Activated naive CD8-positive, alpha-beta T cell treated with anti-CD3 and anti-CD28 coated beads for 36 hours (primary cell): ENCODE data around the gene DICER1. TPM values are rescaled to one million over a fixed set of nuclear protein-coding genes. Genes with fewer than 3 reads are reported as not detected.
"Not testable (repeated sequence)": the region's sequence is repeated elsewhere in the genome, so short reads cannot be mapped to it uniquely, and the experiment has no call there.

Experiments used
- DNase-seq: peaks from one replicate; pipeline ENCODE4 v3.0.0; 2021
- H3K27ac Mint-ChIP-seq: one replicate; pipeline ENCODE4 v1.8.0; 2022; ENCODE audit warnings: mild to moderate bottlenecking, moderate library complexity, mixed read lengths
- H3K27me3 Mint-ChIP-seq: one replicate; pipeline ENCODE4 v1.8.0; 2022; ENCODE audit warnings: mild to moderate bottlenecking, mixed read lengths
- H3K36me3 Mint-ChIP-seq: one replicate; pipeline ENCODE4 v1.8.0; 2021; ENCODE audit warnings: mild to moderate bottlenecking, mixed read lengths
- H3K4me1 Mint-ChIP-seq: one replicate; pipeline ENCODE4 v1.8.0; 2021; ENCODE audit warnings: mixed read lengths
- H3K4me3 Mint-ChIP-seq: one replicate; pipeline ENCODE4 v1.8.0; 2022; ENCODE audit warnings: mild to moderate bottlenecking, moderate library complexity, mixed read lengths
- H3K9me3 Mint-ChIP-seq: one replicate; pipeline ENCODE4 v1.8.0; 2022; ENCODE audit warnings: mixed read lengths
- total RNA-seq, 2 experiments: library from RNA; stranded (reverse); gene quantifications; one replicate each; pipeline ENCODE4 v1.2.3, GENCODE V29; 2021

Gene DICER1
- total RNA-seq, 2 experiments from 2014 or later, result 53.1 to 60.3 TPM

- no peaks in the 10 kb centered on the region for H3K36me3 Mint-ChIP-seq
- H3K4me3 Mint-ChIP-seq, result no peak overlapping the region
- H3K9me3 Mint-ChIP-seq, result no peaks in the 10 kb centered on the region
- peaks cover 12% of the 10 kb centered on the region for H3K27me3 Mint-ChIP-seq
- no peak for DNase-seq
- no peak overlapping the region for H3K27ac Mint-ChIP-seq
- no peaks in the 10 kb centered on the region for H3K4me1 Mint-ChIP-seq
Measured at GRCh38 chr14:95190346-95190840, 33.1 kb upstream of the DICER1 start.

GRCh38 chr14:95189367-95190132 lies 32.2 kb upstream of the DICER1 start:
- H3K36me3 Mint-ChIP-seq, result no peaks in the 10 kb centered on the region
- no peak overlapping the region for H3K4me3 Mint-ChIP-seq
- H3K9me3 Mint-ChIP-seq, result no peaks in the 10 kb centered on the region
- H3K27ac Mint-ChIP-seq, result no peak overlapping the region
- DNase-seq, result no peak
- no peaks in the 10 kb centered on the region for H3K4me1 Mint-ChIP-seq
- peaks cover 19% of the 10 kb centered on the region for H3K27me3 Mint-ChIP-seq

GRCh38 chr14:95188380-95188779 lies 31.1 kb upstream of the DICER1 start:
- H3K4me1 Mint-ChIP-seq, result no peaks in the 10 kb centered on the region
- no peaks in the 10 kb centered on the region for H3K9me3 Mint-ChIP-seq
- no peak for DNase-seq
- no peak overlapping the region for H3K4me3 Mint-ChIP-seq
- H3K27ac Mint-ChIP-seq, result no peak overlapping the region
- no peaks in the 10 kb centered on the region for H3K36me3 Mint-ChIP-seq
- H3K27me3 Mint-ChIP-seq, result peaks cover 25% of the 10 kb centered on the region

- no peaks in the 10 kb centered on the region for H3K4me1 Mint-ChIP-seq
- no peak overlapping the region for H3K27ac Mint-ChIP-seq
- peaks cover 5% of the 10 kb centered on the region for H3K36me3 Mint-ChIP-seq
- DNase-seq, result no peak
- H3K9me3 Mint-ChIP-seq, result no peaks in the 10 kb centered on the region
- H3K4me3 Mint-ChIP-seq, result no peak overlapping the region
- peaks cover 25% of the 10 kb centered on the region for H3K27me3 Mint-ChIP-seq
Measured at GRCh38 chr14:95185767-95186392, 28.6 kb upstream of the DICER1 start.

- no peaks in the 10 kb centered on the region for H3K4me1 Mint-ChIP-seq
- DNase-seq, result no peak
- H3K27ac Mint-ChIP-seq, result no peak overlapping the region
- H3K4me3 Mint-ChIP-seq, result no peak overlapping the region
- H3K9me3 Mint-ChIP-seq, result no peaks in the 10 kb centered on the region
- peaks cover 25% of the 10 kb centered on the region for H3K27me3 Mint-ChIP-seq
- H3K36me3 Mint-ChIP-seq, result peaks cover 5% of the 10 kb centered on the region
Measured at GRCh38 chr14:95185033-95185766, 27.9 kb upstream of the DICER1 start.

DNA sequence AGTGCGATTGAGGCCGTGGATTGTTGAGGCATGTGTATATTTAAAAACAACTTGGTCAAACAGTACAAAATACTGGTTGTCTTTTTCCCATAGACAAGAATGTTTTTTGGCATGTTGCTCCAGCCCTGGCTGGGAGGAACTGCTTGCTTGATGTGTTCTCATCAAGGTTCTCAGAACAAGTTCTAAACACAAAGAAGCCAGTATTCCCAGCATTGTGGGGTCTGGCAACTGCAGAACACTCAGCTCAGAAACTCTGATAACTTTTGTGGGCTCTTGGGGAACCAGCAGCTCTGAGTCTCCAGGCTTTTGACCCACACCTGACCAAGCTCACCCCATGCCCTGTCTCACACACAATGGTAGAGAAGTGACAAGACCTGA lies 27.1 kb upstream of the DICER1 start:
- Mint-ChIP-seq H3K27ac (no peak overlapping the region), H3K27me3 (peaks cover 25% of the 10 kb centered on the region), H3K4me3 (no peak overlapping the region), H3K9me3 (no peaks in the 10 kb centered on the region), H3K36me3 (peaks cover 5% of the 10 kb centered on the region), H3K4me1 (no peaks in the 10 kb centered on the region)
- DNase-seq, result no peak

DNA sequence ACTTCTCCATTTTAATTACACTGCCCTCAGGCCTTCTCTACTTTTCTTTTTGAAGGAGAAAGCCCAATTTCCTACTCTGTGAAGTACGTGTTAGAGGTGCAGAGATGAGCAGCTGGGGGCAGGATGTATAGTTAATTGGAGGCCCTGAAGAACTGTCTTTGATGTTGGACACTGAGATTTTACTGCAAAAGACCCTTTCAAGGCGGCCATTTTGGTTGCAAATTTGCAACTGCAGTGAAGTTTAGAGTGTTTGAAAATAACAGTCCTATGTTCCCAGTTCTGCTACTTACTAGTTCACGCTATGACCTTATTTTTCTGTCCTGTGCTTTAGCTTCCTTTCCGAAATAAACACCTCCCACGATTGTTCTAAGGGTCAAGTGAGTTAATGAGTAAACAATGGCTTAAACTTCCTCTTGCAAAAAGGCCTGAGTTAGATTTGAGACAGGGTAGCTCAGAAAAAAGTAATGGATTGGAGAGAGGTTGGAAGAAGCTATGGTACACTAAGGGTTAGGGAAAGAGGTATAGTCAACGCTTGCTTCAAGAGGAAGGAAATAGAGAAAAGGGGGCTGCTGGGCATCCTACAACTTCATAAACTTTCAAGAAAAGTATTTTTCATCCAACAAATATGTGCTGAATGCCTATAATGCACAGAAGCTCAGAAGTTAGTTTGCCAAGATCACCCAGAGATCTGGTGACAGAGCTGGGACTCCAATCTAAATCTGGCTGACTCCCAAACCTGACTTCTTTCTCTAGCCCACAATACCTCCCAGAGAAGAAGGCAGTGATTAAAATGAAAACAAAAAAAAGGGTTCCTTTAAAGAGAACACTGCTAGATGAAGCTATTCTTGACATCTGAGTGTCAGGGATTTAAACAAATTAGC lies 26.4 kb upstream of the DICER1 start:
- no peak overlapping the region for H3K4me3 Mint-ChIP-seq
- no peaks in the 10 kb centered on the region for H3K9me3 Mint-ChIP-seq
- no peak overlapping the region for H3K27ac Mint-ChIP-seq
- H3K27me3 Mint-ChIP-seq, result peaks cover 25% of the 10 kb centered on the region
- no peak for DNase-seq
- H3K36me3 Mint-ChIP-seq, result peaks cover 5% of the 10 kb centered on the region
- no peaks in the 10 kb centered on the region for H3K4me1 Mint-ChIP-seq

GRCh38 chr14:95183082-95183481 lies 25.8 kb upstream of the DICER1 start:
- no peak for DNase-seq
- peaks cover 5% of the 10 kb centered on the region for H3K36me3 Mint-ChIP-seq
- no peaks in the 10 kb centered on the region for H3K9me3 Mint-ChIP-seq
- no peak overlapping the region for H3K27ac Mint-ChIP-seq
- H3K4me3 Mint-ChIP-seq, result no peak overlapping the region
- peaks cover 25% of the 10 kb centered on the region for H3K27me3 Mint-ChIP-seq
- no peaks in the 10 kb centered on the region for H3K4me1 Mint-ChIP-seq

GRCh38 chr14:95182379-95182778 lies 25.1 kb upstream of the DICER1 start:
- H3K36me3 Mint-ChIP-seq, result peaks cover 5% of the 10 kb centered on the region
- no peak for DNase-seq
- H3K4me1 Mint-ChIP-seq, result no peaks in the 10 kb centered on the region
- H3K27me3 Mint-ChIP-seq, result peaks cover 25% of the 10 kb centered on the region
- H3K9me3 Mint-ChIP-seq, result no peaks in the 10 kb centered on the region
- H3K27ac Mint-ChIP-seq, result no peak overlapping the region
- H3K4me3 Mint-ChIP-seq, result no peak overlapping the region

- Mint-ChIP-seq H3K27ac (no peak overlapping the region), H3K27me3 (peaks cover 20% of the 10 kb centered on the region), H3K4me1 (no peaks in the 10 kb centered on the region), H3K9me3 (peaks cover under 1% of the 10 kb centered on the region), H3K36me3 (peaks cover 5% of the 10 kb centered on the region), H3K4me3 (no peak overlapping the region)
- no peak for DNase-seq
Measured at GRCh38 chr14:95180966-95181741, 23.8 kb upstream of the DICER1 start.

DNA sequence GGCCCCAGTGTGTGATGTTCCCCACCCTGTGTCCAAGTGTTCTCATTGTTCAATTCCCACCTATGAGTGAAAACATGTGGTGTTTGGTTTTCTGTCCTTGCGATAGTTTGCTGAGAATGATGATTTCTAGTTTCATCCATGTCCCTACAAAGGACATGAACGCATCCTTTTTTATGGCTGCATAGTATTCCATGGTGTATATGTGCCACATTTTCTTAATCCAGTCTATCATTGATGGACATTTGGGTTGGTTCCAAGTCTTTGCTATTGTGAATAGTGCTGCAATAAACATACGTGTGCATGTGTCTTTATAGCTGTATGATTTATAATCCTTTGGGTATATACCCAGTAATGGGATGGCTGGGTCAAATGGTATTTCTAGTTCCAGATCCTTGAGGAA lies 18.3 kb upstream of the DICER1 start:
- not testable (repeated sequence) for H3K9me3 Mint-ChIP-seq, H3K4me1 Mint-ChIP-seq, DNase-seq, H3K27me3 Mint-ChIP-seq, H3K27ac Mint-ChIP-seq, H3K4me3 Mint-ChIP-seq, H3K36me3 Mint-ChIP-seq

DNA sequence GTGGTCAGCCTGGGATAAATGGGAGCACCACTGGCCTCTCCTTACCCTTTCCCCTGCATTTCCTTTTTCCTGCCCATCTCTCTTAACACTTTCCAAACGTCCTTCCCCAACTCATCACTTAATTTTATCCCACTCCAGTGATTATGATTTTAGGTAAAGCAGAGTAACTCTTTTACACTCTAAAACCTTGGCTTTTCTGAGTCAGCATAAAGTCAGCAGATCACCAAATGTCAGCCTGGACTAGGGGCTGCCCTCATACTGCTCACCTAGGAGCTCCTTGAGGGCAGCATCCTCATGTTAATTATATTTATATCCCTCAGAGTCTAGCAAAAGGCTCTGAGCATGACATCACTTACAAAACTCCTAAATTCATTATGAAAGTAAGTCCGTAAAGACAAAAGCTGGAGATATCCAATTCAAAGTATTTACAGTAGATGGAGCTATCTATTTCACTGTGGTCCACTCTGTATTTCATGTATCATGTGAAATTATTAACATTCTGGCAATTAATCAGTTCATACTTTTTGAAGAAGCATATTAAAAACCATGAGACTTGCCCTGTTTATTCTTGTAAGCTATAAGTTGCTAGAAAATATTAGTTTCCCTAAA lies 17.0 kb upstream of the DICER1 start:
- Mint-ChIP-seq H3K27me3 (no peaks in the 10 kb centered on the region), H3K4me3 (no peak overlapping the region), H3K36me3 (no peaks in the 10 kb centered on the region), H3K9me3 (peaks cover 2% of the 10 kb centered on the region), H3K27ac (no peak overlapping the region), H3K4me1 (peaks cover 2% of the 10 kb centered on the region)
- no peak for DNase-seq

DNA sequence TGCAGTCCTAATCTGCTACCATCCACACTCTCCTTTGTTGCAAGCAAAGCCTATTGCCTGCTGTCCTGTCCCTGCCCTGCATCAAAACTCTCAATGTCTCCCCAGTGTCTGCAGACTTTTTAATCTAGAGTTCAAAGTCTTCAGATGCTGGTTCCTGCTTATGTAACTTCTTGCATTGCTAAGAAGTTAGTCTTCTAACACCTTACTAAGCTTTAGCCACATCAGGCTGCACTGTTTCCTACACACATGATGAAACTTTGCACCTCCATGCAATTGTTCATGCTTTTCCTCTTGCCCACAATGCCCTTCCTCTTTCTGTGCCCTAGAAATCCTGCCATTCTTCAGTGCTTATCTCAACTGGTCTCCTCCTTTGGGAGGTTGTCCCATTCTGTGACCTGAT lies 16.2 kb upstream of the DICER1 start:
- H3K9me3 Mint-ChIP-seq, result peaks cover 2% of the 10 kb centered on the region
- H3K36me3 Mint-ChIP-seq, result no peaks in the 10 kb centered on the region
- no peak for DNase-seq
- no peak overlapping the region for H3K4me3 Mint-ChIP-seq
- H3K27ac Mint-ChIP-seq, result no peak overlapping the region
- peaks cover 2% of the 10 kb centered on the region for H3K4me1 Mint-ChIP-seq
- H3K27me3 Mint-ChIP-seq, result no peaks in the 10 kb centered on the region

- H3K27me3 Mint-ChIP-seq, result no peaks in the 10 kb centered on the region
- no peaks in the 10 kb centered on the region for H3K4me1 Mint-ChIP-seq
- peaks cover 13% of the 10 kb centered on the region for H3K9me3 Mint-ChIP-seq
- H3K36me3 Mint-ChIP-seq, result peaks cover 19% of the 10 kb centered on the region
- no peak overlapping the region for H3K4me3 Mint-ChIP-seq
- DNase-seq, result no peak
- no peak overlapping the region for H3K27ac Mint-ChIP-seq
Measured at GRCh38 chr14:95167177-95167576, 9.8 kb upstream of the DICER1 start.
